IPS-20b (cell line): ENCODE data around the gene C2orf92.
"Not testable (repeated sequence)": the region's sequence is repeated elsewhere in the genome, so short reads cannot be mapped to it uniquely, and the experiment has no call there.

Experiments
- H3K27ac ChIP-seq: one replicate; pipeline ENCODE4 v1.5.1; 2013; ENCODE audit warnings: low read length
- H3K27me3 ChIP-seq: 2 replicates; pipeline ENCODE4 v1.6.1; 2013; ENCODE audit warnings: mild to moderate bottlenecking, low read length, inconsistent platforms; ENCODE audit not compliant: insufficient read depth
- H3K36me3 ChIP-seq: 2 replicates; pipeline ENCODE4 v1.6.1; 2013; ENCODE audit warnings: low read depth, mild to moderate bottlenecking, inconsistent platforms, low read length, moderate library complexity; ENCODE audit not compliant: insufficient read depth
- H3K4me1 ChIP-seq: 2 replicates; pipeline ENCODE4 v1.6.1; 2013; ENCODE audit warnings: mild to moderate bottlenecking, control low read depth, inconsistent platforms, low read length, moderate library complexity; ENCODE audit not compliant: insufficient read depth
- H3K4me3 ChIP-seq: 2 replicates; pipeline ENCODE4 v1.5.1; 2013; ENCODE audit warnings: mild to moderate bottlenecking, low read length, inconsistent platforms
- H3K9ac ChIP-seq: 2 replicates; pipeline ENCODE4 v1.6.1; 2013; ENCODE audit warnings: low read depth, mild to moderate bottlenecking, inconsistent platforms, low read length, moderate library complexity
- H3K9me3 ChIP-seq: 2 replicates; pipeline ENCODE4 v1.6.1; 2013; ENCODE audit warnings: mild to moderate bottlenecking, low read depth, low read length, inconsistent platforms; ENCODE audit not compliant: insufficient read depth

C2orf92 gene

GRCh38 chr2:97661927-97662326, 7.6 kb upstream of the C2orf92 start:
- no peak overlapping the region for H3K9ac ChIP-seq
- peaks cover 9% of the 10 kb centered on the region; the same call in 1 of the 2 replicates for H3K4me1 ChIP-seq
- H3K9me3 ChIP-seq = no peaks in the 10 kb centered on the region
- H3K36me3 ChIP-seq = peaks cover 31% of the 10 kb centered on the region
- H3K4me3 ChIP-seq = peak overlapping the region; percentile 100; the same call in 1 of the 2 replicates
- H3K27ac ChIP-seq = no peak overlapping the region
- no peaks in the 10 kb centered on the region for H3K27me3 ChIP-seq

- peaks cover 26% of the 10 kb centered on the region for H3K36me3 ChIP-seq
- no peaks in the 10 kb centered on the region for H3K9me3 ChIP-seq
- peak overlapping the region; percentile 100 for H3K4me3 ChIP-seq
- H3K27ac ChIP-seq = no peak overlapping the region
- peaks cover 9% of the 10 kb centered on the region; the same call in 1 of the 2 replicates for H3K4me1 ChIP-seq
- peak overlapping the region; percentile 97; the same call in 1 of the 2 replicates for H3K9ac ChIP-seq
- no peaks in the 10 kb centered on the region for H3K27me3 ChIP-seq
These were observed 7.1 kb upstream of the C2orf92 start for GRCh38 chr2:97662386-97662894.

- Histone ChIP-seq H3K27ac (peak overlapping the region; percentile 64), H3K36me3 (peaks cover 20% of the 10 kb centered on the region), H3K9me3 (no peaks in the 10 kb centered on the region), H3K4me1 (peaks cover 9% of the 10 kb centered on the region; the same call in 1 of the 2 replicates), H3K9ac (peak overlapping the region; percentile 97), H3K27me3 (no peaks in the 10 kb centered on the region), H3K4me3 (peak overlapping the region; percentile 100)
These were observed 6.5 kb upstream of the C2orf92 start for GRCh38 chr2:97662895-97663625.

GRCh38 chr2:97663626-97663961, 5.9 kb upstream of the C2orf92 start:
- no peak overlapping the region for H3K27ac ChIP-seq

GRCh38 chr2:97663962-97664635, 5.4 kb upstream of the C2orf92 start, which contains the start of gene ACTR1B:
Gene ACTR1B (minus strand): TSS chr2:97664044. CDS start chr2:97663890, 154 bp downstream.
- H3K9ac ChIP-seq = peak within 1 kb of the TSS; percentile 97
- H3K36me3 ChIP-seq = peaks cover 9% of the 10 kb centered on the region
- H3K4me1 ChIP-seq = peaks cover 9% of the 10 kb centered on the region; the same call in 1 of the 2 replicates
- H3K27ac ChIP-seq = peak within 1 kb of the TSS; percentile 64
- H3K4me3 ChIP-seq = peak within 1 kb of the TSS; percentile 100
- no peaks in the 10 kb centered on the region for H3K27me3 ChIP-seq
- no peaks in the 10 kb centered on the region for H3K9me3 ChIP-seq

More at GRCh38 chr2:97663626-97663961, 5.9 kb upstream of the C2orf92 start:
- Histone ChIP-seq H3K9ac (peak overlapping the region; percentile 97; the same call in 1 of the 2 replicates), H3K4me1 (peaks cover 9% of the 10 kb centered on the region; the same call in 1 of the 2 replicates), H3K27me3 (no peaks in the 10 kb centered on the region), H3K36me3 (peaks cover 14% of the 10 kb centered on the region), H3K4me3 (peak overlapping the region; percentile 100; the same call in 1 of the 2 replicates), H3K9me3 (no peaks in the 10 kb centered on the region)

- Histone ChIP-seq H3K27me3 (no peaks in the 10 kb centered on the region), H3K9ac (peak overlapping the region; percentile 96), H3K9me3 (no peaks in the 10 kb centered on the region), H3K27ac (peak overlapping the region; percentile 3), H3K36me3 (peaks cover 5% of the 10 kb centered on the region; the same call in 1 of the 2 replicates), H3K4me3 (peak overlapping the region; percentile 81), H3K4me1 (peaks cover 9% of the 10 kb centered on the region; the same call in 1 of the 2 replicates)
These were observed 4.9 kb upstream of the C2orf92 start for GRCh38 chr2:97664636-97664970.

GRCh38 chr2:97670471-97670870, 958 bp downstream of the C2orf92 start:
- Histone ChIP-seq H3K4me3 (no peak overlapping the region), H3K27me3 (no peaks in the 10 kb centered on the region), H3K27ac (no peak overlapping the region), H3K9ac (no peak overlapping the region), H3K36me3 (no peaks in the 10 kb centered on the region), H3K4me1 (0 out of 2 replicates have a peak, but pooled peaks cover under 1% of the 10 kb centered on the region), H3K9me3 (no peaks in the 10 kb centered on the region)

GRCh38 chr2:97671526-97671925, 2.0 kb downstream of the C2orf92 start:
- Histone ChIP-seq H3K27me3 (no peaks in the 10 kb centered on the region), H3K27ac (no peak overlapping the region), H3K9ac (no peak overlapping the region), H3K9me3 (no peaks in the 10 kb centered on the region), H3K36me3 (no peaks in the 10 kb centered on the region), H3K4me1 (0 out of 2 replicates have a peak, but pooled peaks cover 4% of the 10 kb centered on the region), H3K4me3 (no peak overlapping the region)

- H3K36me3 ChIP-seq, H3K9me3 ChIP-seq, H3K4me3 ChIP-seq, H3K9ac ChIP-seq, H3K27ac ChIP-seq, H3K27me3 ChIP-seq, H3K4me1 ChIP-seq: not testable (repeated sequence)
These were observed 3.2 kb downstream of the C2orf92 start for GRCh38 chr2:97672606-97673140.

GRCh38 chr2:97673182-97673914, 3.8 kb downstream of the C2orf92 start:
- Histone ChIP-seq H3K27ac (no peak overlapping the region), H3K4me3 (no peak overlapping the region), H3K4me1 (0 out of 2 replicates have a peak, but pooled peaks cover 4% of the 10 kb centered on the region), H3K36me3 (no peaks in the 10 kb centered on the region), H3K9ac (no peak overlapping the region), H3K9me3 (no peaks in the 10 kb centered on the region), H3K27me3 (no peaks in the 10 kb centered on the region)

- Histone ChIP-seq H3K4me1 (0 out of 2 replicates have a peak, but pooled peaks cover 4% of the 10 kb centered on the region), H3K27me3 (no peaks in the 10 kb centered on the region), H3K9me3 (no peaks in the 10 kb centered on the region), H3K4me3 (no peak overlapping the region), H3K9ac (no peak overlapping the region), H3K27ac (no peak overlapping the region), H3K36me3 (no peaks in the 10 kb centered on the region)
These were observed 4.4 kb downstream of the C2orf92 start for GRCh38 chr2:97673915-97674283.
